Measurements from ENCODE around the gene C16orf74.

C16orf74 gene

DNA sequence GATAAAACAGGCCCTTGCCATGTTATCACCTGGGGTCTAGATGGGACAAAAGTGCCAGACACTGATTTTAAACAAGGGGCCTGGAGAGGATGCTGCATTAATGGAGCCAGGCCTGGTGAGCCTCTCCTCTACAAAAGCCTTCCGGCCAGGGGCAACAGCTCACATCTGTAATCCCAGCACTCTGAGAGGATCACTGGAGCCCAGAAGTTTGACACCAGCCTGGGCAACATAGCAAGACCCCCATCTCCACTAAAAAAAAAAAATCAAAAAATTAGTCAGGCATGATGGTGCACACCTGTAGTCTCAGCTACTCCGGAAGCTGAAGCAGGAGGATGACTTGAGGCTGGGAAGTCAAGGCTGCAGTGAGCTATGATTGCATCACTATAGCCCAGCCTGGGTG is 65.6 kb downstream of the C16orf74 start:
- peaks cover 32% of the 10 kb centered on the region for H3F3A ChIP-seq (ENCODE audit: insufficient read depth)
- no peak overlapping the region for H3K9ac ChIP-seq (ENCODE audit: low read length)
- peaks cover 52% of the 10 kb centered on the region for H3K79me2 ChIP-seq (ENCODE audit: insufficient read depth, low read length)
- H3K4me3 ChIP-seq (ENCODE audit: insufficient read depth, low read length, poor library complexity, severe bottlenecking): no peak overlapping the region
- no peaks in the 10 kb centered on the region for H3K27me3 ChIP-seq (ENCODE audit: low read length)
- H4K20me1 ChIP-seq (ENCODE audit: low read depth, low read length): 0 out of 2 replicates have a peak, but pooled peaks cover 4% of the 10 kb centered on the region
- TF ChIP-seq EZH2phosphoT487 (conservative IDR thresholded peaks at IDR 0.05; ENCODE audit: low read length): no peak
- H3K4me2 ChIP-seq (ENCODE audit: low read depth, low read length, poor library complexity, severe bottlenecking): no peak overlapping the region
- peak overlapping the region; percentile 77 for H3K27ac ChIP-seq (ENCODE audit: low read depth, low read length)
- no peaks in the 10 kb centered on the region for H3K9me3 ChIP-seq (ENCODE audit: insufficient read depth, low read length)
- H3K9me2 ChIP-seq (replicated peaks; ENCODE audit: insufficient read depth, low read length): no peaks in the 10 kb centered on the region
- H2AFZ ChIP-seq (ENCODE audit: low read depth, low read length, severe bottlenecking): no peak overlapping the region
- peaks cover 7% of the 10 kb centered on the region; the same call in 1 of the 2 replicates for H3K36me3 ChIP-seq (ENCODE audit: low read length)

DNA sequence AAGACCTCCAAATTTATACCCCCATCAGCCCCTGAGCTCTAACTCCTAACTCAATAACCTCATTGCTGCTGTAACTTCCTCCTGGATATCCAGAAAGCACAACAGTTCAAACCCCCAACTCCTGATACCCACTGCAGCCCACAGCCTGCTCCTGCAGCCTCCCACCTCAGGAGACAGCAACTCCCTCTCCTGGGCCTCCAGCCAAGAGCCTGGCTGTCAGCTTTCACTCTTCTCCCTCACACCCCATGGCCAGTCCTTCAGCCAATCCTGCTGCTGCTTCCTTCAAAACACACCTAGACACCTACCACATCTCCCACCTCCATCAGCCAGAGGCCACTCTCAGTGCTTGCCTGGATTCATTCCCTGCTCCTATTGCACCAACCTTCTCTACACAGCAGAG is 67.5 kb downstream of the C16orf74 start:
- Histone ChIP-seq H3K9me3 (ENCODE audit: insufficient read depth, low read length) (no peaks in the 10 kb centered on the region), H3K4me3 (ENCODE audit: insufficient read depth, low read length, poor library complexity, severe bottlenecking) (no peak overlapping the region), H3K79me2 (ENCODE audit: insufficient read depth, low read length) (peaks cover 50% of the 10 kb centered on the region), H3K9me2 (replicated peaks; ENCODE audit: insufficient read depth, low read length) (no peaks in the 10 kb centered on the region), H2AFZ (ENCODE audit: low read depth, low read length, severe bottlenecking) (no peak overlapping the region), H4K20me1 (ENCODE audit: low read depth, low read length) (peaks cover 4% of the 10 kb centered on the region; the same call in 1 of the 2 replicates), H3K36me3 (ENCODE audit: low read length) (peaks cover 11% of the 10 kb centered on the region; the same call in 1 of the 2 replicates), H3F3A (ENCODE audit: insufficient read depth) (peaks cover 32% of the 10 kb centered on the region), H3K9ac (ENCODE audit: low read length) (no peak overlapping the region), H3K4me2 (ENCODE audit: low read depth, low read length, poor library complexity, severe bottlenecking) (no peak overlapping the region), H3K27me3 (ENCODE audit: low read length) (no peaks in the 10 kb centered on the region), H3K27ac (ENCODE audit: low read depth, low read length) (no peak overlapping the region)
- no peak for TF ChIP-seq EZH2phosphoT487 (conservative IDR thresholded peaks at IDR 0.05; ENCODE audit: low read length)
- TF ChIP-seq, protein P1, sequence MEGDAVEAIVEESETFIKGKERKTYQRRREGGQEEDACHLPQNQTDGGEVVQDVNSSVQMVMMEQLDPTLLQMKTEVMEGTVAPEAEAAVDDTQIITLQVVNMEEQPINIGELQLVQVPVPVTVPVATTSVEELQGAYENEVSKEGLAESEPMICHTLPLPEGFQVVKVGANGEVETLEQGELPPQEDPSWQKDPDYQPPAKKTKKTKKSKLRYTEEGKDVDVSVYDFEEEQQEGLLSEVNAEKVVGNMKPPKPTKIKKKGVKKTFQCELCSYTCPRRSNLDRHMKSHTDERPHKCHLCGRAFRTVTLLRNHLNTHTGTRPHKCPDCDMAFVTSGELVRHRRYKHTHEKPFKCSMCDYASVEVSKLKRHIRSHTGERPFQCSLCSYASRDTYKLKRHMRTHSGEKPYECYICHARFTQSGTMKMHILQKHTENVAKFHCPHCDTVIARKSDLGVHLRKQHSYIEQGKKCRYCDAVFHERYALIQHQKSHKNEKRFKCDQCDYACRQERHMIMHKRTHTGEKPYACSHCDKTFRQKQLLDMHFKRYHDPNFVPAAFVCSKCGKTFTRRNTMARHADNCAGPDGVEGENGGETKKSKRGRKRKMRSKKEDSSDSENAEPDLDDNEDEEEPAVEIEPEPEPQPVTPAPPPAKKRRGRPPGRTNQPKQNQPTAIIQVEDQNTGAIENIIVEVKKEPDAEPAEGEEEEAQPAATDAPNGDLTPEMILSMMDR (IDR thresholded peaks at IDR 0.05; ENCODE audit: insufficient read depth, low read length, poor library complexity, severe bottlenecking): no peak

GRCh38 chr16:85682516-85682915 is 68.4 kb downstream of the C16orf74 start:
- Histone ChIP-seq H3K36me3 (ENCODE audit: low read length) (peaks cover 14% of the 10 kb centered on the region; the same call in 1 of the 2 replicates), H3K9ac (ENCODE audit: low read length) (no peak overlapping the region), H3K4me2 (ENCODE audit: low read depth, low read length, poor library complexity, severe bottlenecking) (no peak overlapping the region), H4K20me1 (ENCODE audit: low read depth, low read length) (peaks cover 4% of the 10 kb centered on the region; the same call in 1 of the 2 replicates), H3K27ac (ENCODE audit: low read depth, low read length) (no peak overlapping the region), H3K4me3 (ENCODE audit: insufficient read depth, low read length, poor library complexity, severe bottlenecking) (no peak overlapping the region), H2AFZ (ENCODE audit: low read depth, low read length, severe bottlenecking) (no peak overlapping the region), H3K9me3 (ENCODE audit: insufficient read depth, low read length) (no peaks in the 10 kb centered on the region), H3F3A (ENCODE audit: insufficient read depth) (peaks cover 23% of the 10 kb centered on the region), H3K27me3 (ENCODE audit: low read length) (no peaks in the 10 kb centered on the region), H3K9me2 (replicated peaks; ENCODE audit: insufficient read depth, low read length) (no peaks in the 10 kb centered on the region), H3K79me2 (ENCODE audit: insufficient read depth, low read length) (peaks cover 42% of the 10 kb centered on the region)
- TF ChIP-seq, protein P1 (IDR thresholded peaks at IDR 0.05; ENCODE audit: insufficient read depth, low read length, poor library complexity, severe bottlenecking): no peak
- no peak for TF ChIP-seq EZH2phosphoT487 (conservative IDR thresholded peaks at IDR 0.05; ENCODE audit: low read length)

GRCh38 chr16:85681255-85681654 is 69.6 kb downstream of the C16orf74 start:
- TF ChIP-seq EZH2phosphoT487 (conservative IDR thresholded peaks at IDR 0.05; ENCODE audit: low read length): no peak
- TF ChIP-seq, protein P1 (IDR thresholded peaks at IDR 0.05; ENCODE audit: insufficient read depth, low read length, poor library complexity, severe bottlenecking): no peak
- no peaks in the 10 kb centered on the region for H3K9me2 ChIP-seq (replicated peaks; ENCODE audit: insufficient read depth, low read length)
- H3K27me3 ChIP-seq (ENCODE audit: low read length): no peaks in the 10 kb centered on the region
- H3K27ac ChIP-seq (ENCODE audit: low read depth, low read length): no peak overlapping the region
- H2AFZ ChIP-seq (ENCODE audit: low read depth, low read length, severe bottlenecking): no peak overlapping the region
- H3F3A ChIP-seq (ENCODE audit: insufficient read depth): peaks cover 11% of the 10 kb centered on the region
- peaks cover 20% of the 10 kb centered on the region; the same call in 1 of the 2 replicates for H3K36me3 ChIP-seq (ENCODE audit: low read length)
- no peaks in the 10 kb centered on the region for H3K9me3 ChIP-seq (ENCODE audit: insufficient read depth, low read length)
- no peak overlapping the region for H3K4me3 ChIP-seq (ENCODE audit: insufficient read depth, low read length, poor library complexity, severe bottlenecking)
- no peak overlapping the region for H3K4me2 ChIP-seq (ENCODE audit: low read depth, low read length, poor library complexity, severe bottlenecking)
- peaks cover 31% of the 10 kb centered on the region for H3K79me2 ChIP-seq (ENCODE audit: insufficient read depth, low read length)
- peaks cover 4% of the 10 kb centered on the region; the same call in 1 of the 2 replicates for H4K20me1 ChIP-seq (ENCODE audit: low read depth, low read length)
- no peak overlapping the region for H3K9ac ChIP-seq (ENCODE audit: low read length)

Data from SU-DHL-6 (cell line).